Measurements from ENCODE around the gene PTPRN2.

- TF ChIP-seq CTCF (IDR thresholded peaks at IDR 0.05) (no peak), POLR2A (IDR thresholded peaks at IDR 0.05) (no peak)
Observed at GRCh38 chr7:157876469-157877285, 710.9 kb downstream of the PTPRN2 start.
